GM12878 (cell line): ENCODE results near the gene PVALEF. TPM values are rescaled to one million over a fixed set of nuclear protein-coding genes. Genes with fewer than 3 reads are reported as not detected.

Experiments
- ATAC-seq: fragments of 200-7000 bp; cut with Tn5 transposase; 3 replicates; pipeline ENCODE4 v1.9.1; 2020; ENCODE audit warnings: mild to moderate bottlenecking, moderate library complexity
- BruUV-seq: library from RNA; stranded (reverse); fragments of 400-500 nt; replicated peaks from 2 replicates; lab custom pipeline; 2021; lab: Mats Ljungman, UMichigan
- CTCF ChIA-PET: fragments of 300-600 bp; sonication (Branson Sonifier 250); formaldehyde crosslinking; extraction: SDS; loops from one replicate; lab custom pipeline; 2021; ENCODE audit warnings: inconsistent platforms; lab: Yijun Ruan, JAX
- POLR2A ChIA-PET: fragments of 350-600 bp; formaldehyde crosslinking; extraction: SDS; loops from one replicate; lab custom pipeline; 2021; ENCODE audit warnings: inconsistent platforms; lab: Charles Lee
- RAD21 ChIA-PET: fragments of 300-600 bp; sonication (Branson Sonifier 250); formaldehyde crosslinking; loops from one replicate; lab custom pipeline; 2023; ENCODE audit warnings: antibody characterized with exemption; ENCODE audit not compliant: unreplicated experiment; lab: Charles Lee
- SMC1A ChIA-PET: fragments of 300-600 bp; sonication (Branson Sonifier 250); formaldehyde crosslinking; loops from one replicate; lab custom pipeline; 2023; ENCODE audit not compliant: unreplicated experiment, uncharacterized antibody; lab: Charles Lee
- DNase-seq: peaks from one replicate; pipeline ENCODE4 v3.0.0-alpha.2; 2011; ENCODE audit warnings: low read depth, low spot score
- FAIRE-seq: peaks from 3 replicates; lab custom pipeline; 2011; peaks lifted over from hg19 to GRCh38; lab: Jason Lieb, UNC
- H2AFZ ChIP-seq: 2 replicates; pipeline ENCODE4 v1.6.0; 2011; ENCODE audit warnings: low read depth, low read length, control low read depth; ENCODE audit not compliant: control insufficient read depth
- H3K27ac ChIP-seq: 2 replicates; pipeline ENCODE4 v1.5.1; 2011; ENCODE audit warnings: control low read depth; ENCODE audit not compliant: control insufficient read depth, insufficient read depth
- H3K27me3 ChIP-seq, 2 experiments: replicated peaks in 1 of 2; 2 replicates each; pipeline versions ENCODE4 v1.6.0 to v1.6.1; 2011; ENCODE audit warnings: low read length in 1 of 2; ENCODE audit not compliant: control insufficient read depth in 2 of 2, insufficient read depth in 2 of 2
- H3K36me3 ChIP-seq, 2 experiments: 2 replicates each; pipeline ENCODE4 v1.5.1; 2011; ENCODE audit warnings: low read length in 1 of 2; ENCODE audit not compliant: control insufficient read depth in 2 of 2, insufficient read depth in 2 of 2
- H3K4me1 ChIP-seq: 2 replicates; pipeline ENCODE4 v1.6.1; 2011; ENCODE audit warnings: mild to moderate bottlenecking, low read length, moderate library complexity, mixed read lengths; ENCODE audit not compliant: control insufficient read depth, insufficient read depth
- H3K4me2 ChIP-seq: 2 replicates; pipeline ENCODE4 v1.6.0; 2011; ENCODE audit warnings: control low read depth; ENCODE audit not compliant: control insufficient read depth, insufficient read depth
- H3K4me3 ChIP-seq: fragments of 200-600 bp; sonication (generic); 2 replicates; pipeline ENCODE4 v1.5.1; 2016
- H3K79me2 ChIP-seq: 2 replicates; pipeline ENCODE4 v1.6.0; 2011; ENCODE audit warnings: low read length; ENCODE audit not compliant: control insufficient read depth, insufficient read depth
- H3K9ac ChIP-seq: 2 replicates; pipeline ENCODE4 v1.8.0; 2011; ENCODE audit warnings: low read length, control low read depth, mixed read lengths; ENCODE audit not compliant: control insufficient read depth, insufficient read depth
- H3K9me3 ChIP-seq: replicated peaks from 3 replicates; pipeline ENCODE4 v1.5.1; 2011; ENCODE audit warnings: mild to moderate bottlenecking, low read length; ENCODE audit not compliant: control insufficient read depth, insufficient read depth
- H4K20me1 ChIP-seq: 2 replicates; pipeline ENCODE4 v1.6.0; 2011; ENCODE audit not compliant: control insufficient read depth, insufficient read depth
- BHLHE40 ChIP-seq, 2 experiments: fragments of 450-650 bp in 1 of 2; IDR thresholded peaks; 2 replicates each; pipeline ENCODE4 v1.6.1; 2011 to 2017; ENCODE audit warnings: low read depth in 2 of 2, borderline replicate concordance in 1 of 2, improper control_type of control experiment in 1 of 2, low read length in 1 of 2, mild to moderate bottlenecking in 1 of 2
- CBFB ChIP-seq: IDR thresholded peaks from 2 replicates; pipeline ENCODE4 v1.6.1; 2016; ENCODE audit warnings: antibody characterized with exemption, low read depth
- JUNB ChIP-seq: IDR thresholded peaks from 2 replicates; pipeline ENCODE4 v1.6.1; 2016; ENCODE audit warnings: antibody characterized with exemption, mild to moderate bottlenecking
- TCF3 ChIP-seq: IDR thresholded peaks from 2 replicates; pipeline ENCODE4 v1.6.1; 2012; ENCODE audit warnings: low read depth, mild to moderate bottlenecking, low read length, borderline replicate concordance; ENCODE audit not compliant: insufficient read depth
- WGBS: methylation state at CpG from one replicate; pipeline ENCODE4 v1.1.6; 2016; ENCODE audit warnings: low lambda C conversion rate; ENCODE audit not compliant: insufficient replicate concordance, insufficient coverage; ENCODE audit errors: missing lambda C conversion rate; 5-methylcytosine and 5-hydroxymethylcytosine counted together
- in situ Hi-C: fragments of 300-500 bp; cut with MboI; formaldehyde crosslinking; loops from 9 replicates; pipeline ENCODE4 v1.14.3; 2018; ENCODE audit warnings: mixed read lengths
- intact Hi-C: fragments of 100-400 bp; cut with micrococcal nuclease; formaldehyde crosslinking; loops from one replicate; pipeline ENCODE4 v1.14.2; 2022; ENCODE audit not compliant: unreplicated experiment
- polyA plus RNA-seq, 11 experiments: library from polyadenylated mRNA; depleted of rRNA in 4 of 11; unstranded in 6 of 11; stranded (reverse) in 5 of 11; fragments of >200 nt; fragmentation: Nextera tagmentation in 4 of 11; fragmentation: Illumina TruSeq in 1 of 11; extraction: Ambion mirVana in 4 of 11; extraction: Trizol in 1 of 11; gene quantifications; 1 replicate in 1 of 11; 2 replicates in 10 of 11; pipeline versions ENCODE4 v1.2.1 to v1.2.3, GENCODE V29; 2011 to 2016; ENCODE audit warnings: inconsistent platforms in 2 of 11, missing spikeins in 2 of 11, low read depth in 1 of 11
- total RNA-seq, 4 experiments: library from RNA; depleted of rRNA in 3 of 4; stranded (reverse); fragments of >200 nt in 3 of 4; fragmentation: Illumina TruSeq in 1 of 4; extraction: Trizol in 1 of 4; gene quantifications; 2 replicates each; pipeline versions ENCODE4 v1.2.1 to v1.2.3, GENCODE V29; 2013 to 2021
- TF ChIP-seq, protein P1 (sequence below): fragments of 450-650 bp; IDR thresholded peaks from 2 replicates; pipeline ENCODE4 v1.6.1; 2017; ENCODE audit warnings: mild to moderate bottlenecking
- TF ChIP-seq, protein P2 (sequence below): fragments of 450-650 bp; IDR thresholded peaks from 2 replicates; pipeline ENCODE4 v1.6.1; 2018; ENCODE audit warnings: borderline replicate concordance, mild to moderate bottlenecking; ENCODE audit not compliant: partially characterized antibody

PVALEF gene
- total and polyA plus RNA-seq, 10 of the 15 experiments (the other 5 are each of a cell fraction or from before 2014, with no cell fraction given), result not detected

DNA sequence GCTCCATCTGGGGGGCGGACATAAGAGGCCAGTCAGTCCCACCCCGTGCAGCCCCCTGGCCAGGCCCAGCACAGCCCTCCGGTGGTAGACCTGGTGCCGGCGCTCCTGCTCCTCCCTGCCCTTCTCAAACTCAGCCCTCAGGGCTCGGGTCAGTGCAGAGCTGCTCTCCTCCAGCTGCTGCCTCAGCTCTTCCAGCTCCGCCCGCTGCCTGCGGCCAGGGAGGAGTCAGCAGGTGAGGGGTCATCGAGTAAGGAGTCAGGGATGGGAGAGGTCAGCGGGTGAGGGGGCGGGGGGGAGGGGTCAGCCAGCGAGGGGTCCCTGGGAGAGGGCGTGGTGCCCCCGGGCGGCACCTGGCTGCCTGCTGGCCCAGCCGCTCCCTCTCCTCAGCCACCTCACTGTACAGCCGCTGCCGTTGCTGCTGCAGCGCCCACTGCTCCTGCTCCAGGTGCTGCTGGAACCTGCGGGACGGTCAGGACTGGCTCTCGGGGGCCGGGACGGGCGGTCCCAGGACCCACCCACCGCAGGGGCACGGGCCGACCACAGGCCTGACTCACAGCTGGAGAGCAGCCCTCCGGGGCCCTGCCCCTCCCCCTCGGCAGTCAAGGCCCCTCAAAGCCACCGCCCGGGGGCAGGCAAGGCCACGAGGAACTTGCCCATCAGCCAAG is 27.2 kb downstream of the PVALEF start:
- no peak overlapping the region for H3K9ac ChIP-seq
- TF ChIP-seq TCF3, result no peak
- TF ChIP-seq JUNB, result no peak
- TF ChIP-seq BHLHE40 (IDR thresholded peaks at IDR 0.05; ENCODE audit: borderline replicate concordance in 1 of 2, low read depth in 2 of 2, low read length in 1 of 2), result no peak
- TF ChIP-seq, protein P1, sequence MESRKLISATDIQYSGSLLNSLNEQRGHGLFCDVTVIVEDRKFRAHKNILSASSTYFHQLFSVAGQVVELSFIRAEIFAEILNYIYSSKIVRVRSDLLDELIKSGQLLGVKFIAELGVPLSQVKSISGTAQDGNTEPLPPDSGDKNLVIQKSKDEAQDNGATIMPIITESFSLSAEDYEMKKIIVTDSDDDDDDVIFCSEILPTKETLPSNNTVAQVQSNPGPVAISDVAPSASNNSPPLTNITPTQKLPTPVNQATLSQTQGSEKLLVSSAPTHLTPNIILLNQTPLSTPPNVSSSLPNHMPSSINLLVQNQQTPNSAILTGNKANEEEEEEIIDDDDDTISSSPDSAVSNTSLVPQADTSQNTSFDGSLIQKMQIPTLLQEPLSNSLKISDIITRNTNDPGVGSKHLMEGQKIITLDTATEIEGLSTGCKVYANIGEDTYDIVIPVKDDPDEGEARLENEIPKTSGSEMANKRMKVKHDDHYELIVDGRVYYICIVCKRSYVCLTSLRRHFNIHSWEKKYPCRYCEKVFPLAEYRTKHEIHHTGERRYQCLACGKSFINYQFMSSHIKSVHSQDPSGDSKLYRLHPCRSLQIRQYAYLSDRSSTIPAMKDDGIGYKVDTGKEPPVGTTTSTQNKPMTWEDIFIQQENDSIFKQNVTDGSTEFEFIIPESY, result no peak
- TF ChIP-seq, protein P2, sequence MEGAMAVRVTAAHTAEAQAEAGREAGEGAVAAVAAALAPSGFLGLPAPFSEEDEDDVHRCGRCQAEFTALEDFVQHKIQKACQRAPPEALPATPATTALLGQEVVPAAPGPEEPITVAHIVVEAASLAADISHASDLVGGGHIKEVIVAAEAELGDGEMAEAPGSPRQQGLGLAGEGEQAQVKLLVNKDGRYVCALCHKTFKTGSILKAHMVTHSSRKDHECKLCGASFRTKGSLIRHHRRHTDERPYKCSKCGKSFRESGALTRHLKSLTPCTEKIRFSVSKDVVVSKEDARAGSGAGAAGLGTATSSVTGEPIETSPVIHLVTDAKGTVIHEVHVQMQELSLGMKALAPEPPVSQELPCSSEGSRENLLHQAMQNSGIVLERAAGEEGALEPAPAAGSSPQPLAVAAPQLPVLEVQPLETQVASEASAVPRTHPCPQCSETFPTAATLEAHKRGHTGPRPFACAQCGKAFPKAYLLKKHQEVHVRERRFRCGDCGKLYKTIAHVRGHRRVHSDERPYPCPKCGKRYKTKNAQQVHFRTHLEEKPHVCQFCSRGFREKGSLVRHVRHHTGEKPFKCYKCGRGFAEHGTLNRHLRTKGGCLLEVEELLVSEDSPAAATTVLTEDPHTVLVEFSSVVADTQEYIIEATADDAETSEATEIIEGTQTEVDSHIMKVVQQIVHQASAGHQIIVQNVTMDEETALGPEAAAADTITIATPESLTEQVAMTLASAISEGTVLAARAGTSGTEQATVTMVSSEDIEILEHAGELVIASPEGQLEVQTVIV, result no peak
- no peak for TF ChIP-seq CBFB
- TF ChIP-seq, all 136 proteins: peak for 0
- H2AFZ ChIP-seq, result no peak overlapping the region
- no peak overlapping the region for H3K4me2 ChIP-seq
- ChIA-PET POLR2A (no interaction called here), CTCF (no interaction called here), RAD21 (no interaction called here), SMC1A (no interaction called here)
- H3K27ac ChIP-seq, result no peak overlapping the region
- BruUV-seq, result no TSS peak
- DNase-seq (no peak), ATAC-seq (no peak), FAIRE-seq (no peak)
- WGBS, result 92% methylated on average over 23 of the region's 34 CpGs
- H3K27me3 ChIP-seq, result no peaks in the 10 kb centered on the region
- H3K9me3 ChIP-seq, result no peaks in the 10 kb centered on the region
- H3K79me2 ChIP-seq, result no peaks in the 10 kb centered on the region
- H3K4me3 ChIP-seq, result no peak overlapping the region
- in situ Hi-C loops, result no loop called here
- peaks cover 3% of the 10 kb centered on the region; the same call in 1 of the 2 replicates for H3K4me1 ChIP-seq
- intact Hi-C loops, result no loop called here
- H4K20me1 ChIP-seq, result no peaks in the 10 kb centered on the region
- peaks cover 0 to 5% of the 10 kb centered on the region in 2 experiments; a peak in 2 of 4 replicates for H3K36me3 ChIP-seq
